GM18505 (cell line): ENCODE measurements around the gene ERCC5.

Experiments used
- ATAC-seq: cut with Tn5 transposase; IDR thresholded peaks from one replicate; pipeline ENCODE4 v1.9.1; 2021; ENCODE audit not compliant: unreplicated experiment
- POLR2A ChIP-seq: IDR thresholded peaks from 4 replicates; pipeline ENCODE4 v1.6.1; 2011; ENCODE audit warnings: borderline replicate concordance; ENCODE audit not compliant: insufficient read depth, insufficient read length; ENCODE audit errors: extremely low read depth

The ERCC5 gene

DNA sequence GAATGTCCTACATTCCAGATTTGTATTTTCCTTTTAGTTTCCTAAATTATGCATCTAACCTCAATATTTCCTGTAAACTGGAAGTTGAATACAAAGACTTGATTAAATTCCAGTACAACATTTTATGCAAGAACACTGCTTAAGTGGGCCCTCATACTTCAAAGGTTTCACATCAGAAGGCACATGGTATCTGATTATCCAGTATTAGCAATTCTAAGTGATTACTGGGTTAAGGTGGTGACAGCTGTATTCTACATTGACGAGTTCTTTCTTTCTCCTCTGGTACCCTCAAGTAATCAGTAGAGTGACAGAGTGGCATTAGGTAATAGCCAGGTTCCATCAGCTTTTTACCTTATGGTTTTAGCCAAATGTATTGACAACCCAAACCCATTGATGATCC, 28.6 kb upstream of the ERCC5 start:
- no peak for ATAC-seq
- no peak for TF ChIP-seq POLR2A

DNA sequence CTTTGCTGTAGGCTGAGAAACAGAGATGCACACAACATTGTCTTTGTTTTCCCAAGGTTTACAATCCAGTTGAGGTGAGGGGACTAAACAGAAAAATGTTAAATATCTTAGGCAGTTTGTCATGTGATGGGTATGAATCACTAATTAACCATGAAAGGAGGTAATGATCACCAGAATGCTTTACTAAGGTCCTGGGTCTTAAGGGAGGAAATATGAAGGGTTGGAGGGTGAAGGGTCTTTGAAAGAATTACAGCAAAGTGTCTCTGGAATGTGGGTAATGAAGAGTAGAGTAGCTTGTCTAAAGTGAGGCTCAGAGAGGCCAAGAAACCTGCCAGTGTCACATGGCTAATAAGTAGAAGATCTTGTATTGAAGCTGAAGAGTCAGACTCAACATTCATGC, 27.9 kb upstream of the ERCC5 start:
- no peak for TF ChIP-seq POLR2A
- ATAC-seq = no peak

DNA sequence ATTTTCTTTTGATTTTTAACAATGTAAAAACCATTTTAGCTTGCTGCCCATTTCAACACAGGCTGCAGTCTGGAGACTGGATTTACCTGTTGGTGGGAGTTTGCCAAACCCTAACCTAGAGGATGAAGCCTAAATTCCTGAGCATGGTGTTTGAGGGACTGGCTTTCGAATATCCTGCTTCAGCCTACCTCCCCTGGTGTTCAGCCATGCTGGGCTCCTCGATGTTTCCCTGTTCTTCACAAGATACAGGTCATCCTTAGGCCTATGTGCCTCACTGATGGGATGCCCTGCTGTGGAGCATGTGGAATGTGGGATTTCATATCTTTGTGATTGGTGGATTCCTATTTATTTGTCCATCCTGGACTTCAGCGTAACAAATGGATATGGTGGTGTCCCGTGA, 20.4 kb upstream of the ERCC5 start:
- no peak for ATAC-seq
- no peak for TF ChIP-seq POLR2A

DNA sequence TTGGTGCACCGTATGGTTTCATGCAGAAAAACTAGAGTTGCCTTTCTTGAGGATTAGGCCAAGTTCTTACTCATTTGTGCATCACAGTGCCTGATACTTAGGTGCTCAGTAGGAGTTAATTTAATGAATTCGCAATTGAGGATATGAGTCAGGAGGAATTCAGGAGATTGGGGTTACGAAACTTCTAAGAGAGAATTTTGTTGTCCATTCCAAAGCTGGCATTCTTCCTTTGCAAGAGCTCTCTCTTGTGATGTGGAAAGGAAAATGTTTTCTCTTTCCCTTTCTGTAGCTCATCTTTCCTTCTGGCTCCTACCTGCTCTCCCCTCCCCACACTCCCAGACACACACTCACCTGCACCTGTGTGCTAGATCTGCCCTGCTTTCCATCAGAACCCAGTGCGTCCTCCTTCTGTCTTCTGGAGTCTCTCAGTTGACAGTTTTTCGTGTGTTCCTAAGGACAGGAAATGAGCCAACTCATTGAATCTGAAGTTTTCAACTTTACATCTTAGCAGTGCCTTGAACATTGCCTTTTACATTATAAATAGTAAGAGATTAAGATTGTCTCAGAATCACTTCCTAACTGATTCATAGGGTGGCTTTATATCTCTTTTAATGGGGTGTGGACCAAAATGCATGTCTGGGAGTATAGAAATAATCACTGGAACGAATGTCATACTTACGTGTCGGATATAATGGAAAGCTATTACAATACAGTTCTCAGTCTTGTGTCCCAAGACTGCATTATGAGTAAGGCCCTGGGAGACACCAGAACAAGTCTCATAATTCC, 19.7 kb upstream of the ERCC5 start:
- no peak for TF ChIP-seq POLR2A
- ATAC-seq = no peak

DNA sequence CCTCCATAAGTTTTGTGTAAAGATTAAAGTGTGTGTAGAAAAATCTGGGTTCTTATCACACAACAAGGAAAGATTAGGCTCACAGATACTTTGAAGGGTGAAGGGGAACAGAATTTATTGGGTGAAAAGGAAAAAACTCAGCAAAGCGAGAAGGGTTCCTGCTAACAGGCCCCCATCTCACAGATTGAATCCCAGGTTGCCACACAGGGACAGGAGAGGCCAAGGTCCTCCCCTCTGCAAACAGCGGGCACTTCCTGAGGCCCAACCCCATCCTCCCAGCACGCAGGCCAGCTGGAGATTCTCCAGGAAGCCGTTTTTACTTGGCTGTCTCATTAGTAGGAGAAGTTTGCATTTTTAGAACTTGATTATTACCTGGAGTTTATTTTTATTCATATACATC, 15.2 kb upstream of the ERCC5 start:
- ATAC-seq = no peak

DNA sequence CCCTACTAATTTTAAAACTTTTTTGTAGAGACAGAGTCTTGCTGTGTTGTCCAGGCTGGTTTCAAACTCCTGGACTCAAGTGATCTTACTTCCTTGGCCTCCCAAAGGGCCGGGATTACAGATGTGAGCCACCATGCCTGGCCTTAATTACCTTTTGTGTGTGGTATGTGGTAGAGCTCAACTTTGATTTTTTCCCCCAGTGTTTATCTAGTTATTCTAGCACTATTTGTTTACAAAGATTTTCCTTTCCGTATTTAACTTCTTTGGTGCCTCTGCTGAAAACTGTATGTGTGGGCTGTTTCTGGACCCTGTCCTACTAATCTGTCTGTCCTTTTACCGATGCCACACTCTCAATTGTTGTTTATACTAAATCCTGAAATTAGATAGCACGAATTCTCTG, 9.4 kb upstream of the ERCC5 start:
- no peak for TF ChIP-seq POLR2A
- no peak for ATAC-seq

More for the DNA sequence above, 15.2 kb upstream of the ERCC5 start:
- no peak for TF ChIP-seq POLR2A

DNA sequence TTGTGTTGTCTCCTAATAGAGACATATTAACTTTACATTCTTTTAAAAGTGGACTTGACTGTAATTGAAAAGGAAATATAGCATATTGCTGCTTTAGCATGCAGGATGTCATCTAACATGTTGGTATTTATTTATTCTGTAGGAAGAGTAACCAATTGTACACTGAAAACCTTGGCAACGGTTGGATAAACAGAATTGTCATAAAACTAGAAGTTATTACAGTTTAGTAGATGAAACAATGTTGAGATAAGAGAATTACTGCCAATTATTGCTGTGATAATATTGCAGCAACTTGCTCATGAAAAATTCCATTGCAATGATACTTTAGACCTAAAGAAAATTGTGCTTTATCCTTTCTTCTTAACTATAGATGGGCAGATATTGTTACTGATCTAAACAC, 7.6 kb upstream of the ERCC5 start:
- no peak for ATAC-seq
- TF ChIP-seq POLR2A = no peak

DNA sequence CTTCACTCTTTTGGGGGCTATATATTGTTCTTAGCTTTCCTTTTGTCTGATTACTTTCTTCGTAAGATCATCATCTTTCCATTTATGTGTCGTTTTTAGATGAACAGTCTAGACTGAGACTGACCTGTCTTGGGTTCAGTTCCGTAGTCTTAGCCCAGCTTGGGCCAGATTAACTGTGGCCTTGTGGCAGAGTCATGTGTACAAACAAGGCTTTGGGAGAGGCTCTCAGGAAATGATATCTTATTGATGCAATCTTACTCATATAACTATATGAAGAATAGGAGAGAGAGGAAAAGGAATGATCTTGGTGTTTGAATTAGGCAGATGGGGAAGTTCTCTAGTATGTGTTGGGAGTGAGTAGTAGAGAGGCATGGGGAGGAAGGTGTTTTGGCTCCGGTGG, 6.8 kb upstream of the ERCC5 start:
- no peak for ATAC-seq
- TF ChIP-seq POLR2A = no peak

DNA sequence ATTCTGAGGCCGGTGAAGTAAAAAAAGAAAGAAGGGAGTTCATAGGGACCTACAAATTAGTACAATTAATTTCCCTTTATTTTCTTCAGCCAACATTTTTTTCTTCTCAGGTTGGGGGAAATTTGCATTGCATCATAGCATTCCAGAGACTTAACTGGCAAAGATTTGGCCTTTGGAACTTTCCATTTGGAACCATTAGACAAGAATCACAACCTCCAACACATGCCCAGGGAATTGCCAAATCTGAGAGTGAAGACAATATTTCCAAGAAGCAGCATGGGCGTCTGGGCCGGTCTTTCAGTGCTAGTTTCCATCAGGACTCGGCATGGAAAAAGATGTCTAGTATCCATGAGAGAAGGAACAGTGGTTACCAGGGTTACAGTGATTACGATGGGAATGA, 6.4 kb upstream of the ERCC5 start:
- no peak for TF ChIP-seq POLR2A
- no peak for ATAC-seq

DNA sequence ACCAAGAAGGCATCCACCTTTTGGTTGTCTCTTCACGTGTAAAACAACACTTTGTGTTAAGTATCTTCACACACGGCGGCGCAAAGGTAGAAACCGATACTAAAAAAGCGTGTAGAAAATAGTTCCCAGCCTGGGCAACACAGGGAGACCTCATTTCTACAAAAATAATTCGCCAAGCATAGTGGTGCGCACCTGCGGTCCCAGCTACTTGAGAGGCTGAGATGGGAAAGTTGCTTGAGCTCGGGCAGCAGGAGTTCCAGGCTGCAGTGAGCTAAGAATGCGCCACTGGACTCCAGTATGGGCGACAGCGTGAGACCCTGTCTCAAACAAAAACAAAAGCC, 573 bp upstream of the ERCC5 start:
- TF ChIP-seq POLR2A = no peak
- ATAC-seq = peak; percentile 13

DNA sequence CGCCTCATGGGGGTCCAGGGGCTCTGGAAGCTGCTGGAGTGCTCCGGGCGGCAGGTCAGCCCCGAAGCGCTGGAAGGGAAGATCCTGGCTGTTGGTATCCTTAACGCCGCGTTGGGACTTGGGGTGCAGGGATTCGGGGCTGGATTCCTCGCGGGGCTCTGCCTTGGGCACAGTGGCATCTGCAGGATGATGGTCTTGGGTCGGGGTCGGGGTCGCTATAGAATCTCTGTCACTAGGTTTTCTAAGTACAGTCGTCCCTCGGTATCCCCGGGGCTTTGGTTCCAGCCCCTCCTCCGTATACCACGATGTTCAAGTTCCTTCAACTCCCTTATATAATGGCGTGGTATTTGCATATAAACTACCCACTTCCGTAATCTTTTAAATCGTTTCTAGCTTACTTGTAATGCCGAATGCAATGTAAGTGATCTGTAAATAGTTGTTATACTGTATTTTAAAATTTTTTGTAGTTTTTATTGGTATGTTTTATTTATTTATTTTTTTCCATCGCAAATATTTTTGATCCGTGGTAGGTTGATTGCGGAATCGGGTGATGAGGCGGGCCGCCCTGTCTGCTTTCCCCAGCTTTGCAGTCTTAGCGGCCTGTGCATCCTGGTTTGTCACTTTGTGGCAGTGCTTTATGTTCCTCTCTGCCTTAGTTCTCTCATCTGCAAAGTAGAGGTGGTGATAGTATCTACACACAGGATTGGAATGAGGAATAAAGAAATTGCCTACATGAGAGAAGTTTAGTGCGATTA, 606 bp downstream of the ERCC5 start:
- peak; percentile 34 for ATAC-seq
- TF ChIP-seq POLR2A = no peak

DNA sequence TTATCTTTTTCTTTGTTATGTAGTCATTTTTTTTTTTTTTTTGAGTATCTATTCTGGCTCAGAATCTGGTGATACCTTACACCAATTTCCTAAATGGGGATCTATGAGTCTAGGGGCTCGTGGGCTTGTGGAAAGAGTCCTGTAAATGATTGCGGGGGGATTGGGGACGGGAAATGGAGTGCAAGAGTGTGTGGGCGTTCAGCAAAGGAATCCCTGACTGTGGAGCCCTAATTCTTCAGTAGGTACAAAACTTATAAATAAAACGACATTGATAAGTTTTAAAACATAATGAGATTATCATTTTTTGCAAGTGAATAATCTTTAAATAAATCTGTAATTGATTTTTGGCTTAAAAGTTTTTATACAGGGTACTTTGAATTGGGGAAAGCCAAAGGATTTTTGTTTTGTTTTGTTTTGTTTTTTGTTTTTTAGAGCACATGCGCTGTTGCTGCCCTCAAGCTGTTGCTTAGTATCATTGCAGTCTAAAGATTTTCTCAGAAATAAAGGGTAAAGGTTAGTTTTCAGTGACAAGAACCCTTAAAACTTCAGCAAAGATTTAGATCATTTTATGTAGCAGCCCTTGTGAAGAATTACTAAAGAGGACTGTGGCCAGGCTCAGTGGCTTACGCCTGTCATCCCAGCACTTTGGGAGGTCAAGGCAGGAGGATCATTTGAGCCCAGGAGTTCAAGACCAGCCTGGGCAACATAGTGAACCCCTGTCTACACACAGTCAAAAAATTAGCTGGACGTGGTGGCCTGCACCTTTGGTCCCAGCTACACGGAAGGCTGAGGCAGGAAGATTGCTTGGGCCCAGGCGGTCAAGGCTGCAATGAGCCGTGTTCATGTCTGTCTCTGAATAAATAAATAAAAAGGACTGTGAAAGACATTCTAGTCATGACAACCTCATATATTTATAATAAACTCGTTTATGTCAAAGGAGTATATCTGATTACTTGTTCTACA, 1.7 kb downstream of the ERCC5 start:
- no peak for TF ChIP-seq POLR2A
- no peak for ATAC-seq

DNA sequence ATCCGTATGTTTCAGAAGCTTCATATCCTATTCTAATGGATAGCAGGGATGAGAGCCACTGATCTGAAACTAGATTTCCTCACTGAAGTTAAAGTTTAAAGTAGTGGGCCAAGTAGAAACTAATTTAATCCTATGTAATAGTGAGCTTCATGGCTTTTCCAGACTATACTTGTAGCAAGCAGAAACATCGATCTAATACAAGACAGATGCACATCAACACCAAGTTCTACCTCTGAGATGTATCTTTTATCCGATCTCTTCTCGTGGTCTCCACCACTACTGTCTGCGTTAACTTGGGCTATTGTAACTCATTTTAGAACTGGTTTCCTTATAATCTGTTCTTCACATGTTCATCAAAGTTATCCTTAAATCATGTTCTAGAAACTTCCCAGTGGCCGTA, 3.1 kb downstream of the ERCC5 start:
- TF ChIP-seq POLR2A = no peak
- ATAC-seq = no peak
